Keratinocyte (primary cell): ENCODE measurements around the gene TAL1. TPM values are rescaled to one million over a fixed set of nuclear protein-coding genes. Genes with fewer than 3 reads are reported as not detected.
"Not testable (repeated sequence)": the region's sequence is repeated elsewhere in the genome, so short reads cannot be mapped to it uniquely, and the experiment has no call there.

Source experiments
- DNase-seq: peaks from one replicate; pipeline ENCODE4 v3.0.0-alpha.2; 2011; ENCODE audit warnings: low read depth, missing footprints, low spot score
- FAIRE-seq: peaks from 2 replicates; lab custom pipeline; 2011; peaks lifted over from hg19 to GRCh38; lab: Jason Lieb, UNC
- H2AFZ ChIP-seq: 2 replicates; pipeline ENCODE4 v1.6.0; 2012; ENCODE audit warnings: low read length, control low read depth, inconsistent platforms; ENCODE audit not compliant: control insufficient read depth
- H3K27ac ChIP-seq: 2 replicates; pipeline ENCODE4 v1.5.1; 2011; ENCODE audit warnings: low read length; ENCODE audit not compliant: control insufficient read depth, insufficient read depth
- H3K27me3 ChIP-seq: 3 replicates; pipeline ENCODE4 v1.6.0; 2011; ENCODE audit warnings: low read length; ENCODE audit not compliant: control insufficient read depth, insufficient read depth; ENCODE audit errors: extremely low read depth
- H3K36me3 ChIP-seq, 2 experiments: 2 replicates in 1 of 2; 3 replicates in 1 of 2; pipeline ENCODE4 v1.5.1; 2011; ENCODE audit warnings: low read length in 2 of 2, mild to moderate bottlenecking in 1 of 2; ENCODE audit not compliant: control insufficient read depth in 2 of 2, insufficient read depth in 2 of 2; ENCODE audit errors: extremely low read depth in 1 of 2
- H3K4me1 ChIP-seq: 3 replicates; pipeline ENCODE4 v1.5.1; 2011; ENCODE audit warnings: low read length; ENCODE audit not compliant: control insufficient read depth, insufficient read depth; ENCODE audit errors: extremely low read depth
- H3K4me2 ChIP-seq: 3 replicates; pipeline ENCODE4 v1.6.0; 2011; ENCODE audit warnings: low read depth, low read length; ENCODE audit not compliant: control insufficient read depth, insufficient read depth; ENCODE audit errors: extremely low read depth
- H3K4me3 ChIP-seq, 3 experiments: fragments of 200-600 bp in 1 of 3; sonication (generic) in 1 of 3; 2 replicates in 2 of 3; 3 replicates in 1 of 3; pipeline ENCODE4 v1.5.1; 2011 to 2016; ENCODE audit warnings: low read length in 3 of 3, mild to moderate bottlenecking in 3 of 3, control low read depth in 2 of 3, inconsistent platforms in 1 of 3, low read depth in 1 of 3, mixed read lengths in 1 of 3, mixed run types in 1 of 3, moderate library complexity in 1 of 3; ENCODE audit not compliant: control insufficient read depth in 2 of 3, insufficient read depth in 2 of 3; ENCODE audit errors: extremely low read depth in 1 of 3
- H3K79me2 ChIP-seq: 2 replicates; pipeline ENCODE4 v1.6.0; 2012; ENCODE audit warnings: low read length; ENCODE audit not compliant: control insufficient read depth, insufficient read depth
- H3K9ac ChIP-seq: 3 replicates; pipeline ENCODE4 v1.6.0; 2011; ENCODE audit warnings: low read length; ENCODE audit not compliant: control insufficient read depth, insufficient read depth; ENCODE audit errors: extremely low read depth
- H3K9me1 ChIP-seq: 3 replicates; pipeline ENCODE4 v1.6.0; 2011; ENCODE audit warnings: low read length; ENCODE audit not compliant: control insufficient read depth, insufficient read depth; ENCODE audit errors: extremely low read depth
- H3K9me3 ChIP-seq: 2 replicates; pipeline ENCODE4 v1.5.1; 2012; ENCODE audit warnings: low read depth, low read length; ENCODE audit not compliant: control insufficient read depth
- H4K20me1 ChIP-seq: 3 replicates; pipeline ENCODE4 v1.6.0; 2011; ENCODE audit warnings: low read length; ENCODE audit not compliant: control insufficient read depth, insufficient read depth; ENCODE audit errors: extremely low read depth
- EZH2 ChIP-seq: IDR thresholded peaks from one replicate; pipeline ENCODE4 v1.6.1; 2012; ENCODE audit warnings: inconsistent platforms, mild to moderate bottlenecking, low read length, moderate library complexity
- dilution Hi-C: fragments of 300-500 bp; cut with MboI; formaldehyde crosslinking; loops from one replicate; pipeline ENCODE4 v1.7.0; 2020; ENCODE audit warnings: low sequenced_read_pairs; ENCODE audit not compliant: extremely low pct_ligation_motif_present
- polyA plus RNA-seq, 5 experiments: library from polyadenylated mRNA; depleted of rRNA in 3 of 5; stranded (reverse) in 3 of 5; stranded (forward) in 1 of 5; unstranded in 1 of 5; fragments of >200 nt; gene quantifications; 1 replicate in 1 of 5; 2 replicates in 3 of 5; 3 replicates in 1 of 5; pipeline versions ENCODE4 v1.2.1 to v1.2.3, GENCODE V29; 2011 to 2012; ENCODE audit warnings: missing spikeins in 2 of 5, low read depth in 1 of 5, low replicate concordance in 1 of 5
- TF ChIP-seq, protein P1 (sequence below), 3 experiments: IDR thresholded peaks in 1 of 3; conservative IDR thresholded peaks in 1 of 3; optimal IDR thresholded peaks in 1 of 3; 2 replicates in 2 of 3; 3 replicates in 1 of 3; pipeline versions ENCODE3 to v1.5.1; 2011; ENCODE audit warnings: low read length in 3 of 3, mild to moderate bottlenecking in 3 of 3, moderate library complexity in 2 of 3, control low read depth in 1 of 3, inconsistent platforms in 1 of 3; ENCODE audit not compliant: insufficient read depth in 2 of 3; ENCODE audit errors: extremely low read depth in 1 of 3

The TAL1 gene
- polyA plus RNA-seq, 1 donor (not counting 4 experiments of a cell fraction or from before 2014, with no cell fraction given), result not detected

GRCh38 chr1:47276850-47277249 lies 44.8 kb upstream of the TAL1 start:
- peaks cover 6% of the 10 kb centered on the region for H3K4me1 ChIP-seq
- no peaks in the 10 kb centered on the region for H3K9me3 ChIP-seq
- FAIRE-seq (no peak), DNase-seq (no peak)
- dilution Hi-C loops, result no loop called here
- H3K27me3 ChIP-seq, result no peaks in the 10 kb centered on the region
- H4K20me1 ChIP-seq, result no peaks in the 10 kb centered on the region
- peaks cover 0 to 12% of the 10 kb centered on the region in 2 experiments for H3K36me3 ChIP-seq
- no peak overlapping the region for H3K4me2 ChIP-seq
- H3K79me2 ChIP-seq, result peaks cover 13% of the 10 kb centered on the region
- no peak overlapping the region for H2AFZ ChIP-seq
- no peak overlapping the region for H3K4me3 ChIP-seq
- H3K9me1 ChIP-seq, result no peaks in the 10 kb centered on the region
- no peak overlapping the region for H3K9ac ChIP-seq
- TF ChIP-seq, protein P1, sequence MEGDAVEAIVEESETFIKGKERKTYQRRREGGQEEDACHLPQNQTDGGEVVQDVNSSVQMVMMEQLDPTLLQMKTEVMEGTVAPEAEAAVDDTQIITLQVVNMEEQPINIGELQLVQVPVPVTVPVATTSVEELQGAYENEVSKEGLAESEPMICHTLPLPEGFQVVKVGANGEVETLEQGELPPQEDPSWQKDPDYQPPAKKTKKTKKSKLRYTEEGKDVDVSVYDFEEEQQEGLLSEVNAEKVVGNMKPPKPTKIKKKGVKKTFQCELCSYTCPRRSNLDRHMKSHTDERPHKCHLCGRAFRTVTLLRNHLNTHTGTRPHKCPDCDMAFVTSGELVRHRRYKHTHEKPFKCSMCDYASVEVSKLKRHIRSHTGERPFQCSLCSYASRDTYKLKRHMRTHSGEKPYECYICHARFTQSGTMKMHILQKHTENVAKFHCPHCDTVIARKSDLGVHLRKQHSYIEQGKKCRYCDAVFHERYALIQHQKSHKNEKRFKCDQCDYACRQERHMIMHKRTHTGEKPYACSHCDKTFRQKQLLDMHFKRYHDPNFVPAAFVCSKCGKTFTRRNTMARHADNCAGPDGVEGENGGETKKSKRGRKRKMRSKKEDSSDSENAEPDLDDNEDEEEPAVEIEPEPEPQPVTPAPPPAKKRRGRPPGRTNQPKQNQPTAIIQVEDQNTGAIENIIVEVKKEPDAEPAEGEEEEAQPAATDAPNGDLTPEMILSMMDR (optimal IDR thresholded peaks at IDR 0.05 in 1 of 3, IDR thresholded peaks at IDR 0.05 in 1 of 3, conservative IDR thresholded peaks at IDR 0.05 in 1 of 3; ENCODE audit: extremely low read depth in 1 of 3, insufficient read depth in 2 of 3, low read length in 3 of 3), result no peak
- TF ChIP-seq EZH2, result no peak
- H3K27ac ChIP-seq, result no peak overlapping the region

DNA sequence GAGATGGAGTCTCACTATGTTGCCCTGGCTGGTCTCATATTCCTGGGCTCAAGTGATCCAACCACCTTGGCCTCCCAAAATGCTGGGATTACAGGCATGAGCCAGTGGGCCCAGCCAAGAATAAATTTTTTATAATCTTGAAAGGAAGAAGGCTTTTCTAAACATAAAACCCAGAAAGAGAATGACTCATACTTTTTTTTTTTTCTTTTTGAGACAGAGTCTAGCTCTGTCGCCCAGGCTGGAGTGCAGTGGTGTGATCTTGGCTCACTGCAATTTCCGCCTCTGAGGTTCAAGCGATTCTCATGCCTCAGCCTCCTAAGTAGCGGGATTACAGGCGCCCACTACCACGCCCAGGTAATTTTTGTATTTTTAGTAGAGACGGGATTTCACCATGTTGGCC lies 43.8 kb upstream of the TAL1 start:
- H3K36me3 ChIP-seq, result not testable (repeated sequence)

GRCh38 chr1:47265529-47265928 lies 33.5 kb upstream of the TAL1 start:
- H3K4me1 ChIP-seq, H4K20me1 ChIP-seq, H3K9me1 ChIP-seq, H3K27me3 ChIP-seq, H2AFZ ChIP-seq, dilution Hi-C loops, H3K9me3 ChIP-seq, H3K4me2 ChIP-seq, H3K4me3 ChIP-seq, H3K9ac ChIP-seq, H3K36me3 ChIP-seq, H3K27ac ChIP-seq, H3K79me2 ChIP-seq, FAIRE-seq, DNase-seq: not testable (repeated sequence)

More for the DNA sequence above, 43.8 kb upstream of the TAL1 start:
- H3K4me3 ChIP-seq, H3K4me1 ChIP-seq, H3K4me2 ChIP-seq, dilution Hi-C loops, H3K9me1 ChIP-seq, H3K9me3 ChIP-seq, H3K27me3 ChIP-seq, H3K27ac ChIP-seq, H2AFZ ChIP-seq, DNase-seq, FAIRE-seq, H4K20me1 ChIP-seq, H3K9ac ChIP-seq: not testable (repeated sequence)
- H3K79me2 ChIP-seq, result peaks cover 13% of the 10 kb centered on the region
